DMS53 treated with DMSO at 0.1 percent for 48 hours (cell line): Measurements from ENCODE around the gene MYCBP2.
"Not testable (repeated sequence)": the region's sequence is repeated elsewhere in the genome, so short reads cannot be mapped to it uniquely, and the experiment has no call there.

Experiments
- DNase-seq: peaks from one replicate; lab custom pipeline; 2025; ENCODE audit not compliant: unreplicated experiment; lab: John Stamatoyannopoulos, UW

Gene MYCBP2

GRCh38 chr13:77300176-77301037, 26.5 kb downstream of the MYCBP2 start:
- no peak for DNase-seq

- DNase-seq: no peak
Measured at GRCh38 chr13:77299587-77299986, 27.3 kb downstream of the MYCBP2 start.

GRCh38 chr13:77298426-77298825, 28.5 kb downstream of the MYCBP2 start:
- DNase-seq: no peak

- no peak for DNase-seq
Measured at GRCh38 chr13:77291774-77292173, 35.1 kb downstream of the MYCBP2 start.

GRCh38 chr13:77290342-77290741, 36.6 kb downstream of the MYCBP2 start:
- DNase-seq: no peak

GRCh38 chr13:77289851-77290250, 37.0 kb downstream of the MYCBP2 start:
- DNase-seq: no peak

GRCh38 chr13:77285632-77286031, 41.3 kb downstream of the MYCBP2 start:
- DNase-seq: not testable (repeated sequence)

GRCh38 chr13:77285098-77285497, 41.8 kb downstream of the MYCBP2 start:
- DNase-seq: no peak

GRCh38 chr13:77274126-77274525, 52.8 kb downstream of the MYCBP2 start:
- no peak for DNase-seq

GRCh38 chr13:77269141-77269540, 57.8 kb downstream of the MYCBP2 start:
- DNase-seq: no peak

- DNase-seq: no peak
Measured at GRCh38 chr13:77267362-77267761, 59.5 kb downstream of the MYCBP2 start.

GRCh38 chr13:77265336-77265735, 61.6 kb downstream of the MYCBP2 start:
- no peak for DNase-seq

GRCh38 chr13:77262198-77262597, 64.7 kb downstream of the MYCBP2 start:
- DNase-seq: no peak

GRCh38 chr13:77250975-77251374, 75.9 kb downstream of the MYCBP2 start:
- DNase-seq: no peak

- not testable (repeated sequence) for DNase-seq
Measured at GRCh38 chr13:77245224-77245623, 81.7 kb downstream of the MYCBP2 start.

GRCh38 chr13:77239312-77239711, 87.6 kb downstream of the MYCBP2 start:
- DNase-seq: no peak

GRCh38 chr13:77235456-77236022, 91.4 kb downstream of the MYCBP2 start:
- DNase-seq: no peak

GRCh38 chr13:77233159-77233558, 93.7 kb downstream of the MYCBP2 start:
- DNase-seq: no peak

GRCh38 chr13:77230560-77230959, 96.3 kb downstream of the MYCBP2 start:
- no peak for DNase-seq

- DNase-seq: no peak
Measured at GRCh38 chr13:77225946-77226345, 100.9 kb downstream of the MYCBP2 start.

- no peak for DNase-seq
Measured at GRCh38 chr13:77222909-77223308, 104.0 kb downstream of the MYCBP2 start.

- DNase-seq: no peak
Measured at GRCh38 chr13:77222000-77222690, 104.7 kb downstream of the MYCBP2 start.
